HUDEP-2 (cell line): ENCODE results near the gene KCNA1.
"Not testable (repeated sequence)": the region's sequence is repeated elsewhere in the genome, so short reads cannot be mapped to it uniquely, and the experiment has no call there.

Experiments used
- DNase-seq, 76 experiments: peaks; one replicate each; lab custom pipeline; 2025; ENCODE audit not compliant: unreplicated experiment in 76 of 76; lab: John Stamatoyannopoulos, UW

KCNA1 gene

GRCh38 chr12:4909734-4910501 is at the start of gene KCNA1:
TSS of gene KCNA1 (plus strand) at chr12:4909905. CDS start at chr12:4911379, 1,474 bp downstream.
- DNase-seq: no peak

DNA sequence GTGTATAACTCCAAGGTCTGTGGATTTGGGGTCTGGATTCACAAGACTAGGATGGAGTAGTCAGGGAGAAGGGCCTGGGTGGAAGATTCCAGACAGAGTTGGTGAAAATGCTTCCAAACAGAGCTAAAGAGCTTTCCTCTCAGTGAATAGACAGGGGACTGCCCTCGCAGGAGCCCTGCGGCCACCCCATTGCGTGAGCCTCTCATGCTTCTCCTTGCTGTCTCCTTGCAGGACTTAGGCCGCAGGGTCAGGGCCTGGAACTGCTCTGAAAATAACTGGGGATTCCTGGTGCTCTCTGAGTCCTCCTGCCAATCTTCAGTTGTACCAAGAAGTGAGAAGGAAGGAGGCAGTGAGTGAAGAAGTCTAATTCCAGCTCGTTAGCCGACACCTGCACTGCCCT is 49.0 kb upstream of the KCNA1 start:
- DNase-seq: no peak

- no peak for DNase-seq
Measured at GRCh38 chr12:4862809-4863208, 46.9 kb upstream of the KCNA1 start.

DNA sequence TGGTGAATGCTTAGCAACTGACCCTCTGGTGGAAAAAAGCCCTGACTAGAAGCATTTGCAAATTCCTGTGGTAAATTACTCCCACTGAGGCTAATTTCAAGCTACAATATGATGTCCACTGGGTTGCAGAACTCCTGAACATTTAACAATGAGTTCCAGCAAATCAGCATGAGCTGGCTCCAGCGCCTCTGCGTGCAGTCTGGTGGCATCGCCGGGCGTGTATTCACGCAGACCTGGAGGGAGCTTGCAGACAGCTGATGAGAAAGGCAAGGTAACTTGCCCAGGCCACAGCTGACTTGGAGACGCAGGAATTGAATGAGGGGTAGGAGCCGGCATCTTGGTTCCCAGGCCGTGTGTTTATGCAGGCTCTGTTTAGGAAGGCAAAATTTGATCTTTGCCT is 45.1 kb upstream of the KCNA1 start:
- no peak for DNase-seq

- DNase-seq: no peak
Measured at GRCh38 chr12:4865246-4865645, 44.5 kb upstream of the KCNA1 start.

DNA sequence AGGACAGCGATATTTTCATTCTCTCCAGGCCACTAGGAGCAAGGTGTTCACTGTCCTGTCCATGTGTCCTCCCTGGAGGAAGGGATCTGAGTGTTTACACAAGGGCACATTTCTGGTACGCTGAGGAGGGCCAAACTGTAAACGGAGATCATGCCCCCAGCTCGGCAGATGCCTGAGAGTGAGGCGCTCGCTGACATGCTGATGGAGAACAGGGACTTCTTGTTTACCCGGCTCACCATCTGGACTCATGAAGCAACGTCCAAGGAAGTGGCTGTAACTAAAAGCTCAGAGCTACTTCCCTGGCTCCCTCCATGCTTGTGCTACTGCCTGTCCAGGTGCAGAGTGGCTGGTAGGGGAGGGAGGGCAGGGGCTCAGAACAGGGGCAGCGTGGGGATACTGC is 43.4 kb upstream of the KCNA1 start:
- DNase-seq: no peak

DNA sequence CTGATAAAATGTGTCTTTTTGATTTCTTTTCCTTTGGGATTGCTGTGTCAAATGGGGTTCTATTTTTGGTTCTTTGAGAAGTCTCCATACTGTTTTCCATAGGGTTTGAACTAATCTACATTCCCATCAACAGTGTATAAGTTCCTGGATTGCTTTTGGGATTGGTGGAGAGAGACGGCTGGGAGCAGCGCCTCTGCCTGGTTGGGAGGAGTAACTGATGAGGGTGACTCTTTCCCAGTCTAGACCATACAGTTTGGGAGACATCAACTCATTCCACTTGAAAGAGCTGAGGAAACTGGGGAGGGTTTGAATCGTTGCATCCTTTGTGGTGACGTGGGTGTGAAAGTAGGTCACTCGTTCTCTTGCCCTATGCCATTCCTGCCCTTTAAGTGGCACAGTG is 42.3 kb upstream of the KCNA1 start:
- DNase-seq: no peak

DNA sequence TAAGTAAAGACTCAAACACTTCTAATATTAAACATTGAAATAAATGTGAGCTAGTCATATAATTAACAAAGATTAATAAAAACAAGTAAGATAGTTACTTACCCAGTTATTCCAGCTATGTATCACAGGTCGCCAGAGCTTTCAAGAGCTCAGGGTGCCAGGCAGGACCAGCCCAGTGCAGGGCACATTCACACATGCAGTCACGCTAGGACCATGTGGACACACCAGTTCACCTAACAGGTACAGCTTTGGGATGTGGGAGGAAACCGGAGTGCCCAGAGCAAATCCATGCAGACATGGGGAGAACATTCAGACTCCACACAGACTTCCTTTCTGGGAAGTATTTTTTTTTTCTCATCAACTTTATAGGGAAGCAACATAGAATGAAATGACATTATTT is 39.3 kb upstream of the KCNA1 start:
- no peak for DNase-seq

GRCh38 chr12:4871514-4871913 is 38.2 kb upstream of the KCNA1 start:
- no peak for DNase-seq

DNA sequence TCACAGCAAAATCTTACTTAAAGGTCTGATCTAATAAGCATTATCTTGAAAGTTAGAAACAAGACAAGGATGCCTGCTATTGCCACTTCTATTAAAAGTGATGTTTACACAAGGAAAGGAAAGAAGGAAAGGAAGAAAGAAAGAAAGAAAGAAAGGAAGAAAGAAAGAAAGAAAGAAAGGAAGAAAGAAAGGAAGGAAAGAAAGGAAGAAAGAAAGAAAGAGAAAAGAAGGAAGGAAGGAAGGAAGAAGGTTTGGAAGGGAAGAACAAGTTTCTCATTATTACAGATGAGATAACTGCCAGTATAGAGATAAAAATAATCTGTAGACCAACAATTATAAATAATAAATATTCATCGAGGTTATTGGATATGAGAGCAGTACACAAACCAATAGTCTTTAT is 35.8 kb upstream of the KCNA1 start:
- no peak for DNase-seq

GRCh38 chr12:4874671-4875070 is 35.0 kb upstream of the KCNA1 start:
- no peak for DNase-seq

DNA sequence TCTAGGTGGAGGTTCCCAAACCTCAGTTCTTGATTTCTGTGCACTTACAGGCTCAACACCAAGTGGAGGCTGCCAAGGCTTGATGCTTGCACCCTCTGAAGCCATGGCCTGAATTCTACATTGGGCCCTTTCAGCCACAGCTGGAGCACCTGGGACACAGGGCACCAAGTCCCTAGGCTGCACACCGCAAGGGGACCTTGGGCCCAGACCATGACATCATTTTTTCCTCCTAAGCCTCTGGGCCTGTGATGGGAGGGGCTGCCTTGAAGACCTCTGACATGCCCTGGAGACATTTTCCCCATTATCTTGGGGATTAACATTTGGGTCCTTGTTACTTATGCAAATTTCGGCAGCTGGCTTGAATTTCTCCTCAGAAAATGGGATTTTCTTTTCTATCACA is 30.2 kb upstream of the KCNA1 start:
- DNase-seq: not testable (repeated sequence)

DNA sequence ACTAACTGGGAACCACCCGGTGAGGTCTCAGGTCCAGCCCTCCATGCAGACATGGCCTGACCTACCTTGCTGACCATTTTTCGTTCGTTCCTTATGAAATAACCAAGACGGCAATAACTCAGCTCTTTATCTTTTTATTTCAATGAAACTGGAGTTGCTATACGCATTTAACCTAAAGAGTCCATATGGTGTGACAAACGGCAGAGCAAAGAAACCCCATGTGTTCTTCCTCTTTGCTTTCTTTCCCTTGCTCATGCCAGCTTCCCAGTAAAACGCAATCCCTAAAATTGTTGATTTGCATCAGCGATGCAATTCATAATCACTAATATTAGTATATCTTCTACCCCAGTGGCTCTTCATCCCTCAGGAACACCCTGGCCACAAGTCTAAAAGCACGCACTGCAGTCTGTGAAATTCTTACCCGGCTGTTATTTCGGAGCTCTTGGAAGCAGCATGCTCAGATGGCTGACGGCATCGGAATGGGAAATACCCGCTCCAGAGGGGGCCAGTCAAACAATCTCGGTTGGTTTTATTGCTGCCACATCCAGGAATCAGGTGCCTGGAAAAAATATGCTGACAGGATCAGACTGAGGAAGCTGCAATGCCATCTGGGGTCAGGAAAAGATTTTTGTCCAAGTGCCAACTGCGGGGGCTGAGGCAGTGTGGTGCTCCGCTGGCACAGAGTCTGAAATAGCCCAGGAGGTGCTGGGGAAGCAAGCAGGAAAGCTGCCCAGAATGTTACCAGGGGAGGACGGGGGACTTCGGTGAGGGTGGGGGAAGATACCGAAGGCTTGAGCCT is 28.2 kb upstream of the KCNA1 start:
- DNase-seq: no peak

DNA sequence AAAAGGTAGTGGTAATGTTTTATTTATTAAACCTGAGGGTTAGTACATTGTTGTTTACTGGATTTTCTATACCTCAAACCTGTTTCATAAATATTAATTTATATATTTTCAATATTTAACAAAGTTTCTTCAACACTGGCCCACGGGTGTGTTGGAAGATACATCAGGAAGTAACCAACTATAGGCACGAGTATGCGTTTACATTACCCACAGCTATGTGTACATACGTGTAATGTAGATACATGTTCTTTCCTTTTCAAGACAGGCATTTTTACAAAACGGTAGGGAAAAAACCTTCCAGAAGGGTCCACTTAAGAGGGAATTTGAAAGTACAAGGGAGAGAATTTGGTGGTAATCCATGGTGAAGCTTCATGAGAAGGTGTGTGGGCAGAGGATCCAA is 17.8 kb upstream of the KCNA1 start:
- DNase-seq: no peak

- DNase-seq: no peak
Measured at GRCh38 chr12:4892418-4892817, 17.3 kb upstream of the KCNA1 start.

- DNase-seq: no peak
Measured at GRCh38 chr12:4894019-4894418, 15.7 kb upstream of the KCNA1 start.

- no peak for DNase-seq
Measured at GRCh38 chr12:4899364-4899763, 10.3 kb upstream of the KCNA1 start.

DNA sequence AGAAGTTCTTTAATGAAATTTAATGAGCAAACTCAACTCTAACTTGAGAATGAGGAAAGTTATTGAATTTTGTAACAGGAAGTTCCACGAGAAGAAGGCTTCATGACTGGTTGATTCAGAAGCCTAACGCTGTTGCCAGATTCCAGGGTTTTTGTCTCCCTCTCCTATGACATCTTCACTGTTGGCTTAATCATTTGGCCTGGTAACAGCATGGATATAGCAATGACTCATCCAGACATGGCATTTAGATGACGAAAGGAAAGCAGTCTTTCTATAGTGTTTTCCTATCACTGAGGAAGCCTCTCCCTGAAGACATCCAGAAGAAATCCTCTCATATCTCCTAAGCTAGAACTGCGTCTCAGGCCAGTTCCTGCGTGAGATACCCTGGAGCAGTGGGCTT is 9.4 kb upstream of the KCNA1 start:
- no peak for DNase-seq

GRCh38 chr12:4905316-4905715 is 4.4 kb upstream of the KCNA1 start:
- DNase-seq: no peak

DNA sequence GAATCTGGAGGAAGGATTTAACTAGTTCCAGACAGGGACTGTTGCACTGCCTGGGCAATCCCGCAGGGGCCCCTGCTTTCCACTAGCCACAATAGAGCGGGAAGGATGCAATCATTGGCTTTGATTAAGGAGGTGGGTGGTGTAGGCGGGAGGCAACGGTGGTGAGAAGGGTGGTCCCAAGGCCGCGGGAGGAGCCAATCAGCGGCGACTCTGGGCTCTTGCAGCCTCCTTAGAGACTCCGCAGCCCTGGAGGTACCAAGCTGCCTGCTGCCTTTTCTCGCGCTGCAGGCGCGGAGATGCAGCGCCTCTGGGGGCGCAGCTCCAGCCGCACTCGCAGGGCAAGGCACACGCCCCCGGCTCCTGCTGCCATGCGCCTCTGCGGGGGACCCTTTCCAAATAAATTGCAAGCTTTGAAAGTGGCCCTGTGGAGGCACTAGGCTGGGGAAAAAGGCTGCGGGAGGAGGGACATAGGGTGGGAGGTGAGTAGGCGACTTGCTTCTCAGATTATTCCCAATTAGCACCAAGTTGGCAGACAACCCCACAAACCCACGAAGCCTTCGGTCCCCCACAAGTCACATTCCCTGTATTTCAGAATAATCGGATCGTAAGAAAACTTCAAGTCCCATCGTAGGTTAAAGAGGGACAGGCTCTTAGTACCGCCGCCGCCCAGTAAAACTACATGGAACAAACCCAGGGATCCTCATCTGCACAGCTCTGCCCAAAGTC is 858 bp upstream of the KCNA1 start:
- no peak for DNase-seq

- no peak for DNase-seq
Measured at GRCh38 chr12:4909410-4909733, 333 bp upstream of the KCNA1 start.
